ENCODE measurements around the gene PSMA3. TPM values are rescaled to one million over a fixed set of nuclear protein-coding genes. Genes with fewer than 3 reads are reported as not detected.
A peak's percentile ranks its signal among the peaks of the same experiment; 100 is the strongest.
"Not testable (repeated sequence)": the region's sequence is repeated elsewhere in the genome, so short reads cannot be mapped to it uniquely, and the experiment has no call there.

The PSMA3 gene
- total RNA-seq, 1 donor from 2014 or later, result 146 TPM

- peak; percentile 89 for ATAC-seq
- H3K27me3 ChIP-seq, result no peaks in the 10 kb centered on the region
- H3K9me3 ChIP-seq, result no peaks in the 10 kb centered on the region
- peaks cover 3% of the 10 kb centered on the region for H3K4me1 ChIP-seq
- peak overlapping the region; percentile 27 for H3K27ac ChIP-seq
- DNase-seq, result no peak
- peaks cover 92% of the 10 kb centered on the region for H3K36me3 ChIP-seq
- intact Hi-C loops (cut with DNase I), result no loop called here
- no peak overlapping the region for H3K4me3 ChIP-seq
- no peak for TF ChIP-seq CTCF (IDR thresholded peaks at IDR 0.05)
Measured at GRCh38 chr14:58258156-58258555, 13.5 kb downstream of the PSMA3 start.

- DNase-seq; H3K27me3 ChIP-seq; H3K27ac ChIP-seq; intact Hi-C loops (cut with DNase I); H3K4me3 ChIP-seq; H3K9me3 ChIP-seq; ATAC-seq; H3K4me1 ChIP-seq: not testable (repeated sequence)
- H3K36me3 ChIP-seq, result peaks cover 96% of the 10 kb centered on the region
Measured at GRCh38 chr14:58262005-58262404, 17.4 kb downstream of the PSMA3 start.

DNA sequence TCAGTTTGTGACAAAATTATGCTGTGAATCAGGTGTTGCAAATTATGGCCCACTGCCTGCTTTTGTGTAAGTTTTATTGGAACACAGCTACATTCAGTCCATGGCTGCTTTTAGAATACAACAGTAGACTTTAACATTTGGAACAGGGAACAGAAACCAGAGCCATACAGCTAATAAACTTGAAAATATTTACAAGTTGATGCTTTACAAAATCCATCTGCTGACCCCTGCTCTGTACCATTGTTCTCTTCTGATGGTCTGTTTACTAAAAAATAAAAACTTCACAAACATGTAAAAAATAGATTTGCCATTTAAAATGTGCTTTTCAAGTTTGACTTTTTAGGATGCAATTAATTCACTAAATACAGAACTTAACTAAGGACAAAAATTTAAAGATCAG lies 20.8 kb downstream of the PSMA3 start:
- DNase-seq (no peak), ATAC-seq (no peak)
- intact Hi-C loops (cut with DNase I), result no loop called here
- Histone ChIP-seq H3K36me3 (peaks cover 100% of the 10 kb centered on the region), H3K27ac (no peak overlapping the region), H3K9me3 (no peaks in the 10 kb centered on the region), H3K27me3 (no peaks in the 10 kb centered on the region), H3K4me3 (no peak overlapping the region), H3K4me1 (no peaks in the 10 kb centered on the region)
- TF ChIP-seq CTCF (IDR thresholded peaks at IDR 0.05), result no peak

DNA sequence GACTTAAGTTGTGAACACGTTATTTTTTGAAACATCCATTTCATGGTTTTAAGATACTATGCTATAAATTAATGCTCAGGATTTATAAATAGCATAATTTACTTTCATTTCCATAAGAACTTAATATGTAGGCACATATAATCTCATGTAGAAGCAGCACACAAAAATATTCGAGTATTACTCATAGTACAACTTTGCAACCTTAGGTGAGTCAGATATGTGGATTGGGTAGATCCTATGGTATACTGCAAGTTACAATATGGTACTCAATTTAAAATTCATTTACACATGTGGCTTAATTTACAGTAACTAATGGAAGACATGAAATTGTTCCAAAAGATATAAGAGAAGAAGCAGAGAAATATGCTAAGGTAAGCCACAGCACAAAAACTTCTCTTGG lies 26.0 kb downstream of the PSMA3 start:
- Histone ChIP-seq H3K27ac (no peak overlapping the region), H3K36me3 (peaks cover 91% of the 10 kb centered on the region), H3K4me1 (peaks cover 17% of the 10 kb centered on the region), H3K9me3 (no peaks in the 10 kb centered on the region), H3K4me3 (no peak overlapping the region), H3K27me3 (no peaks in the 10 kb centered on the region)
- intact Hi-C loops (cut with DNase I), result no loop called here
- no peak for DNase-seq
- TF ChIP-seq CTCF (IDR thresholded peaks at IDR 0.05), result no peak
- no peak for ATAC-seq

- H3K36me3 ChIP-seq, result peaks cover 77% of the 10 kb centered on the region
- DNase-seq, result no peak
- no peaks in the 10 kb centered on the region for H3K27me3 ChIP-seq
- no peak overlapping the region for H3K27ac ChIP-seq
- H3K4me3 ChIP-seq, result no peak overlapping the region
- peak; percentile 95 for ATAC-seq
- intact Hi-C loops (cut with DNase I), result no loop called here
- no peaks in the 10 kb centered on the region for H3K9me3 ChIP-seq
- peaks cover 28% of the 10 kb centered on the region for H3K4me1 ChIP-seq
- TF ChIP-seq CTCF (IDR thresholded peaks at IDR 0.05), result peak; percentile 27
Measured at GRCh38 chr14:58272588-58273372, 28.1 kb downstream of the PSMA3 start.

GRCh38 chr14:58274881-58275280 lies 30.2 kb downstream of the PSMA3 start:
- TF ChIP-seq CTCF (IDR thresholded peaks at IDR 0.05), result no peak
- peak overlapping the region; percentile 26 for H3K27ac ChIP-seq
- peaks cover 28% of the 10 kb centered on the region for H3K4me1 ChIP-seq

More at GRCh38 chr14:58274881-58275280, 30.2 kb downstream of the PSMA3 start:
- ATAC-seq (no peak), DNase-seq (no peak)
- H3K36me3 ChIP-seq, result peaks cover 74% of the 10 kb centered on the region
- H3K9me3 ChIP-seq, result no peaks in the 10 kb centered on the region
- no peak overlapping the region for H3K4me3 ChIP-seq
- intact Hi-C loops (cut with DNase I), result no loop called here
- H3K27me3 ChIP-seq, result no peaks in the 10 kb centered on the region
